DOHH2 (cell line): ENCODE results near the gene FBXO39.
"Not testable (repeated sequence)": the region's sequence is repeated elsewhere in the genome, so short reads cannot be mapped to it uniquely, and the experiment has no call there.

Experiments
- EZH2phosphoT487 ChIP-seq: fragments of 200-600 bp; sonication (generic); IDR thresholded peaks from 2 replicates; pipeline ENCODE4 v1.6.1; 2017; ENCODE audit warnings: borderline replicate concordance, mild to moderate bottlenecking, antibody characterized with exemption, low read length, moderate library complexity, mixed read lengths
- TF ChIP-seq, protein P1 (sequence below): fragments of 200-600 bp; sonication (generic); IDR thresholded peaks from one replicate; pipeline ENCODE4 v1.5.1; 2014; ENCODE audit warnings: antibody characterized with exemption, mild to moderate bottlenecking, low read depth, low read length; ENCODE audit not compliant: poor library complexity, severe bottlenecking

DNA sequence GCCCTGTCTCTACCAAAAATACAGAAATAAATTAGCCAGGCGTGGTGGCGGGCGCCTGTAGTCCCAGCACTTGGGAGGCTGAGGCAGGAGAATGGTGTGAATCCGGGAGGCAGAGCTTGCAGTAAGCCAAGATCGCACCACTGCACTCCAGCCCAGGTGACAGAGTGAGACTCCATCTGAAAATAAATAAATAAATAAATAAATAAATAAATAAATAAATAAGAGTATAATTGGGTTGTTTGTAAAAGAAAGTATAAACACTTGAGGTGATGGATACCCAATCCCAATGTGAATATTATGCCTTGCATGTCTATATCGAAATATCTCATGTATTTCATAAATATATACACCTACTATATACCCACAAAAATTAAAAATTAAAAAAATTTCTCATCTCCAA, 29.4 kb upstream of the FBXO39 start:
- TF ChIP-seq, protein P1, sequence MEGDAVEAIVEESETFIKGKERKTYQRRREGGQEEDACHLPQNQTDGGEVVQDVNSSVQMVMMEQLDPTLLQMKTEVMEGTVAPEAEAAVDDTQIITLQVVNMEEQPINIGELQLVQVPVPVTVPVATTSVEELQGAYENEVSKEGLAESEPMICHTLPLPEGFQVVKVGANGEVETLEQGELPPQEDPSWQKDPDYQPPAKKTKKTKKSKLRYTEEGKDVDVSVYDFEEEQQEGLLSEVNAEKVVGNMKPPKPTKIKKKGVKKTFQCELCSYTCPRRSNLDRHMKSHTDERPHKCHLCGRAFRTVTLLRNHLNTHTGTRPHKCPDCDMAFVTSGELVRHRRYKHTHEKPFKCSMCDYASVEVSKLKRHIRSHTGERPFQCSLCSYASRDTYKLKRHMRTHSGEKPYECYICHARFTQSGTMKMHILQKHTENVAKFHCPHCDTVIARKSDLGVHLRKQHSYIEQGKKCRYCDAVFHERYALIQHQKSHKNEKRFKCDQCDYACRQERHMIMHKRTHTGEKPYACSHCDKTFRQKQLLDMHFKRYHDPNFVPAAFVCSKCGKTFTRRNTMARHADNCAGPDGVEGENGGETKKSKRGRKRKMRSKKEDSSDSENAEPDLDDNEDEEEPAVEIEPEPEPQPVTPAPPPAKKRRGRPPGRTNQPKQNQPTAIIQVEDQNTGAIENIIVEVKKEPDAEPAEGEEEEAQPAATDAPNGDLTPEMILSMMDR: not testable (repeated sequence)
- not testable (repeated sequence) for TF ChIP-seq EZH2phosphoT487
